ENCODE data around the gene ARMC9. TPM values are rescaled to one million over a fixed set of nuclear protein-coding genes. Genes with fewer than 3 reads are reported as not detected.
"Not testable (repeated sequence)": the region's sequence is repeated elsewhere in the genome, so short reads cannot be mapped to it uniquely, and the experiment has no call there.

Gene ARMC9
- total RNA-seq, 1 donor from 2014 or later = 9.0 TPM

DNA sequence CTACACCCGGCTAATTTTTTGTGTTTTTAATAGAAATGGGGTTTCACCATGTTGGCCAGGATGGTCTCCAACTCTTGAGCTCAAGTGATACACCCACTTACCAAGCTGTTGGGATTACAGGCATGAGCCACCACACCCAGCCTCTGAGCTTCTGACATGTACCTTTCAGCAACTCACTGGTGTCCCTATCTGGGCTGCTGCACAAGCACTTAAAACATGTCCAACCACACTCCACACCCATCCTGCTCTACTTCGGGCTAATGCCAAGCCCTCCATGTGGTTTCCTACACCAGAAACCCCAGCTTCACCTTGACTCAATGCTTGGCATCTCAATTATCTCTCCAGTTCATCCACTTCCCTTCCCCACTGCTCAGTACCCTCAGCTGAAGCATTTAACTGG, 22.4 kb upstream of the ARMC9 start:
- H3K36me3 Mint-ChIP-seq (ENCODE audit: low read depth) = peaks cover 40% of the 10 kb centered on the region
- no peaks in the 10 kb centered on the region for H3K27me3 Mint-ChIP-seq
- no peaks in the 10 kb centered on the region for H3K9me3 Mint-ChIP-seq
- TF ChIP-seq, protein P1, sequence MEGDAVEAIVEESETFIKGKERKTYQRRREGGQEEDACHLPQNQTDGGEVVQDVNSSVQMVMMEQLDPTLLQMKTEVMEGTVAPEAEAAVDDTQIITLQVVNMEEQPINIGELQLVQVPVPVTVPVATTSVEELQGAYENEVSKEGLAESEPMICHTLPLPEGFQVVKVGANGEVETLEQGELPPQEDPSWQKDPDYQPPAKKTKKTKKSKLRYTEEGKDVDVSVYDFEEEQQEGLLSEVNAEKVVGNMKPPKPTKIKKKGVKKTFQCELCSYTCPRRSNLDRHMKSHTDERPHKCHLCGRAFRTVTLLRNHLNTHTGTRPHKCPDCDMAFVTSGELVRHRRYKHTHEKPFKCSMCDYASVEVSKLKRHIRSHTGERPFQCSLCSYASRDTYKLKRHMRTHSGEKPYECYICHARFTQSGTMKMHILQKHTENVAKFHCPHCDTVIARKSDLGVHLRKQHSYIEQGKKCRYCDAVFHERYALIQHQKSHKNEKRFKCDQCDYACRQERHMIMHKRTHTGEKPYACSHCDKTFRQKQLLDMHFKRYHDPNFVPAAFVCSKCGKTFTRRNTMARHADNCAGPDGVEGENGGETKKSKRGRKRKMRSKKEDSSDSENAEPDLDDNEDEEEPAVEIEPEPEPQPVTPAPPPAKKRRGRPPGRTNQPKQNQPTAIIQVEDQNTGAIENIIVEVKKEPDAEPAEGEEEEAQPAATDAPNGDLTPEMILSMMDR (IDR thresholded peaks at IDR 0.05) = no peak
- CTCF ChIA-PET = no interaction called here
- DNase-seq (no peak), ATAC-seq (ENCODE audit: low read depth) (no peak)
- no peak overlapping the region for H3K27ac Mint-ChIP-seq
- no peak overlapping the region for H3K4me3 Mint-ChIP-seq
- POLR2A ChIA-PET = no interaction called here
- H3K4me1 Mint-ChIP-seq = peaks cover 21% of the 10 kb centered on the region
- intact Hi-C loops (cut with micrococcal nuclease) = no loop called here

DNA sequence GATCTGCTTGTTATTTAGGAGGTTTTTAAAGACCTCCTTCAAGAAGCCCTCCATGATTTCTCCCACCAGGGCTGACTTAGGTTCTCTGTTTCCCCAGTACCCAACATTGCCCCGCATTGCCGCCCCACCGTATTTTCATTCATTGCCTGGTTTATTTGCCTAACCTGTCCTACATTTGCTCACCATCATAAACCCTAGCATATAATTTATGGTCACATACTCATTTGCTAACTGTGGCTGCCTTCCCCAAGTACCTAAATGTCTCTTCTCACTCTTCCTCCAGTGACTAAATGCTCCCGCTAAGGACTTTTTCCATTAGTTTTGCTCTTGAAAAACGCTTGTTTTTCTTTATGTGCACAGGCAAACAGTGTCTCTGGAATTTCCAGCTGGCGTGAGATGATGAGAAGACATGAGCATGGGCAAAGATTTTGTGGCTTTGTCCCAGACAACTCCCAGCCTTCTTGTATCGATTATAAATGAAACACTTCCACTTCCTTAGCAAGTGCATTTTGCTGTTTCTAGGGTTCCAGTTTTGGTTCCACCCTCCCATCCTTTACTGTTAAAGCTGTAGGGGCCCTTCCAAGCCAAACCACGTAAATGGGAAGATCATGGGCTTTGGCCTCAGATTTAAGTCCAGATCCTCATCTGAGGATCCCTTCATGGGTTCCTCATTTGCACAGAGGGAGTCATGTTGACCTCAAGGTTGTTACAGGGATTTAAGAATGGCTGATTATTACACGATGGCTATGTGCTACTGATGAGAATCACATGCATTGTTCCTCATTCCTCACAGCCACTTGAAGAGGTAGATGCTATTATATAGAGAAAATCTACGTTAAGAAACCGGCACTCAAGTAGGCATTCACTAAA, 21.0 kb upstream of the ARMC9 start:
- intact Hi-C loops (cut with micrococcal nuclease) = no loop called here
- Mint-ChIP-seq H3K27me3 (no peaks in the 10 kb centered on the region), H3K9me3 (no peaks in the 10 kb centered on the region), H3K27ac (no peak overlapping the region), H3K36me3 (ENCODE audit: low read depth) (peaks cover 31% of the 10 kb centered on the region), H3K4me1 (peaks cover 31% of the 10 kb centered on the region), H3K4me3 (no peak overlapping the region)
- no peak for DNase-seq
- no peak for ATAC-seq (ENCODE audit: low read depth)
- ChIA-PET CTCF (no interaction called here), POLR2A (interaction anchor here (0.7 kb wide), 1 partner anchor 123 kb away, joined by 3 read pairs; no protein-coding TSS in a partner anchor)
- TF ChIP-seq, protein P1 (IDR thresholded peaks at IDR 0.05) = no peak

DNA sequence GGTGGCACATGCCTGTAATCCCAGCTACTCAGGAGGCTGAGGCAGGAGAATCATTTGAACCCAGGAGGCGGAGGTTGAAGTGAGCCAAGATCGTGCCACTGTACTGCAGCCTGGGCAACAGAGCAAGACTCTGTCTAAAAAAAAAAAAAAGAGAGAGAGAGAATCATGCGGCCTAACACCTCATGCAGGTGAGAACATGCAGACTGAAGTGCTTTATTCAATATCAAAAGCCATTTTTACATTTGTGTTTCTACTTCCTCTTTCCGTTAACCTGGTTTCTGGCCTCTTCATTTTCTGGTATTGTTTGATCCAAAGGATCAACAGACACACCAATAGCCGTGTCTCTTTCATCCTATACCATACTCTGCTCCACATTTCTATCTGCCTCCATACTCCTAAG, 19.6 kb upstream of the ARMC9 start:
- ATAC-seq (ENCODE audit: low read depth); H3K4me3 Mint-ChIP-seq: not testable (repeated sequence)

DNA sequence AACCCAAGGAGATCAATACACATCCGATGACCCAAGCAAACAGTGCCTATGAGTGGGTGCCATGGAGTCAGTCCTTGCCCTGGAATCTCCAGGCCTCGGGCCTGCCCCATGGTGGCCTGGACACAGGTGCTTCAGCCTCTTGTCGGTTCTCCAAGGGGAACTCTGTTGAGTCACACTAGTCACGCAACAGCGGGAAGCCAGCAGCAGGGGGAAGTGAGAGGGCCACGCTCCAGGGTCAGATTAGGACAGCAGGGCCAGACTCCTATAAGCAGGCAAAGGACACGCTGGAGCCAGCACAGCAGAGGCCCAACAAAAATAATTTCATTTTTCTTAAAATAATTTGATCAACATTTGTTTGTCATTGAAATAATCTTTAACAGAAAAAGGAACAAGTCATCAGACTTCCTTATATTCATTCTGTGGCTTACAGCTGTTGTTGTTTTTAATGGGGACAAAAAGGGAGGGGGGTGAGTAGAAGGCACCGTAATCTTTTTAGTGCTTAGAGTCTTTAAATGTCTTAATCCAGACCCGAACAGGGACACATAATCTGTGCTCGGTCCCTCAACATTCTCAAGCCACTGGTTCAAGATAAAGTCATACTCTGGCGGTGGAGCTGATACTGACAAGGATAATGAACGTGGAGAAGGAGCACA, 16.4 kb upstream of the ARMC9 start:
- Mint-ChIP-seq H3K9me3 (no peaks in the 10 kb centered on the region), H3K36me3 (ENCODE audit: low read depth) (no peaks in the 10 kb centered on the region), H3K4me1 (peaks cover 37% of the 10 kb centered on the region), H3K27me3 (peaks cover 1% of the 10 kb centered on the region), H3K27ac (peak overlapping the region; percentile 80), H3K4me3 (peak overlapping the region; percentile 44)
- ATAC-seq (ENCODE audit: low read depth) (peak; percentile 88), DNase-seq (peak; percentile 39)
- intact Hi-C loops (cut with micrococcal nuclease) = loop anchor here (2.0 kb wide), 1 partner anchor 17 kb away; the partner anchor contains the start of gene ARMC9
- ChIA-PET CTCF (interaction anchor here (2.0 kb wide), 1 partner anchor 115 kb away, joined by 5 read pairs; no protein-coding TSS in a partner anchor), POLR2A (no interaction called here)
- TF ChIP-seq, protein P1 (IDR thresholded peaks at IDR 0.05) = no peak

More for the DNA sequence above, 19.6 kb upstream of the ARMC9 start:
- peaks cover 37% of the 10 kb centered on the region for H3K4me1 Mint-ChIP-seq
- CTCF ChIA-PET; intact Hi-C loops (cut with micrococcal nuclease); DNase-seq; H3K27me3 Mint-ChIP-seq; H3K27ac Mint-ChIP-seq; H3K9me3 Mint-ChIP-seq: not testable (repeated sequence)
- peaks cover 22% of the 10 kb centered on the region for H3K36me3 Mint-ChIP-seq (ENCODE audit: low read depth)
- POLR2A ChIA-PET = interaction anchor here (0.6 kb wide), 1 partner anchor 91 kb away, joined by 4 read pairs; no protein-coding TSS in a partner anchor

DNA sequence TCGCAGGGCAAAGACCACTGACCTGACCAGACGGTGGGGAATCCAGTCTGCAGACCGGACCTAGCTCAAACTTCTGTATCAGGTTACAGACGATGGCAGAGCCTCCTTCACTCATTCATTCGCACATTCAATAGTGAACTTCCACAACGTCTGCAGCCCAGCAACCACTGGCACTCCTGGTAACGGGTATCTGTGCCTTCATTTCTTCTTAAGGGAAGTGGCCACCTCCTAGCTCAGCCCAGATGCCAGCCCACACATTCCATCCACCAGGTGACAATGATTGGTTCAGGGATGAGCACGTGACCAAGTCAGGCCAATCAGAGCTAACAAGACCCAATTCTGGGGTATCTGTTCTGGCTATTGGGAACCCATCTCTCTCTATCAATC, 15.9 kb upstream of the ARMC9 start:
- POLR2A ChIA-PET = no interaction called here
- ATAC-seq (ENCODE audit: low read depth) (no peak), DNase-seq (no peak)
- H3K4me3 Mint-ChIP-seq = no peak overlapping the region
- peak overlapping the region; percentile 80 for H3K27ac Mint-ChIP-seq
- H3K4me1 Mint-ChIP-seq = peaks cover 37% of the 10 kb centered on the region
- H3K36me3 Mint-ChIP-seq (ENCODE audit: low read depth) = no peaks in the 10 kb centered on the region
- CTCF ChIA-PET = interaction anchor here (2.0 kb wide), 1 partner anchor 114 kb away, joined by 5 read pairs; no protein-coding TSS in a partner anchor
- TF ChIP-seq, protein P1 (IDR thresholded peaks at IDR 0.05) = no peak
- no peaks in the 10 kb centered on the region for H3K9me3 Mint-ChIP-seq
- intact Hi-C loops (cut with micrococcal nuclease) = loop anchor here (2.0 kb wide), 1 partner anchor 16 kb away; the partner anchor contains the start of gene ARMC9
- H3K27me3 Mint-ChIP-seq = peaks cover 2% of the 10 kb centered on the region
